Testis (tissue), 2 donors: ENCODE data around the gene KIF1B.

ENCODE experiments used
- CTCF ChIP-seq, 3 experiments: fragments of 450-650 bp in 2 of 3; fragments of 200-600 bp in 1 of 3; sonication (generic) in 1 of 3; IDR thresholded peaks; one replicate each; pipeline ENCODE4 v1.5.1; 2016 to 2019; ENCODE audit warnings: antibody characterized with exemption in 3 of 3, mild to moderate bottlenecking in 2 of 3, moderate library complexity in 1 of 3
- POLR2A ChIP-seq: fragments of 450-650 bp; IDR thresholded peaks from one replicate; pipeline ENCODE4 v1.6.1; 2017; ENCODE audit warnings: antibody characterized with exemption, mild to moderate bottlenecking, moderate library complexity

GRCh38 chr1:10220200-10220599 is 9.8 kb downstream of the KIF1B start:
- TF ChIP-seq CTCF (IDR thresholded peaks at IDR 0.05) (no peak), POLR2A (no peak)
